GM21528 (cell line): Measurements from ENCODE around the gene NFATC1.

ENCODE experiments used
- ATAC-seq: cut with Tn5 transposase; IDR thresholded peaks from one replicate; pipeline ENCODE4 v1.9.1; 2021; ENCODE audit warnings: mild to moderate bottlenecking, moderate library complexity; ENCODE audit not compliant: unreplicated experiment, low FRiP score

Gene NFATC1

GRCh38 chr18:79420033-79420745 lies 24.5 kb downstream of the NFATC1 start:
- ATAC-seq: no peak

- no peak for ATAC-seq
These were observed 25.6 kb downstream of the NFATC1 start for GRCh38 chr18:79421275-79421857.

GRCh38 chr18:79422022-79422782 lies 26.5 kb downstream of the NFATC1 start:
- ATAC-seq: peak; percentile 82

- no peak for ATAC-seq
These were observed 27.0 kb downstream of the NFATC1 start for GRCh38 chr18:79422783-79423165.

- no peak for ATAC-seq
These were observed 27.7 kb downstream of the NFATC1 start for GRCh38 chr18:79423211-79424007.

GRCh38 chr18:79424008-79424565 lies 28.4 kb downstream of the NFATC1 start:
- no peak for ATAC-seq

- ATAC-seq: no peak
These were observed 29.3 kb downstream of the NFATC1 start for GRCh38 chr18:79424880-79425568.

GRCh38 chr18:79425569-79425886 lies 29.8 kb downstream of the NFATC1 start:
- ATAC-seq: no peak

- no peak for ATAC-seq
These were observed 30.9 kb downstream of the NFATC1 start for GRCh38 chr18:79426376-79427300.

- no peak for ATAC-seq
These were observed 31.9 kb downstream of the NFATC1 start for GRCh38 chr18:79427368-79428225.

- no peak for ATAC-seq
These were observed 32.6 kb downstream of the NFATC1 start for GRCh38 chr18:79428287-79428686.

- ATAC-seq: no peak
These were observed 33.7 kb downstream of the NFATC1 start for GRCh38 chr18:79429381-79429780.

GRCh38 chr18:79429785-79430281 lies 34.1 kb downstream of the NFATC1 start:
- ATAC-seq: no peak

GRCh38 chr18:79432376-79433120 lies 36.8 kb downstream of the NFATC1 start:
- ATAC-seq: no peak

- no peak for ATAC-seq
These were observed 37.7 kb downstream of the NFATC1 start for GRCh38 chr18:79433431-79433830.

- no peak for ATAC-seq
These were observed 39.1 kb downstream of the NFATC1 start for GRCh38 chr18:79434607-79435401.
